Measurements from ENCODE around the gene SUB1.

DNA sequence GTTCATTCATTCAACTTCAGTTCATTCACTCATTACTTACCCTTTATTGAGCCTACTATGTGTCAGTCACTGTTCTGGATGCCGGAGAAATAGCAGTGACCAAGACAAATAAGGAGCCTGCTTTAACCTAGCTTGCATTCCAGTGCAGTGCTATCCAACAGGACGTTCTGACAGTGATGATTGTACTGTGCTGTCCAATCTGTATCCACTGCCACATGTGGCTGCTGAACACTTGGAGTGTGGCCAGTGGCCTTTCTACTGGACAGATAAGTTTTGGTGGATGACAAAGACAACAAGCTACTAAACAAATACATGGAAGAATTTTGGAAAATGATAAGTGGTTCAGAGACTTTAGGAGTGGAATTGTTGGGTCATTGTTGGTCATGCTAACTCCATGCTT, 33.6 kb downstream of the SUB1 start:
- TF ChIP-seq, protein P1, sequence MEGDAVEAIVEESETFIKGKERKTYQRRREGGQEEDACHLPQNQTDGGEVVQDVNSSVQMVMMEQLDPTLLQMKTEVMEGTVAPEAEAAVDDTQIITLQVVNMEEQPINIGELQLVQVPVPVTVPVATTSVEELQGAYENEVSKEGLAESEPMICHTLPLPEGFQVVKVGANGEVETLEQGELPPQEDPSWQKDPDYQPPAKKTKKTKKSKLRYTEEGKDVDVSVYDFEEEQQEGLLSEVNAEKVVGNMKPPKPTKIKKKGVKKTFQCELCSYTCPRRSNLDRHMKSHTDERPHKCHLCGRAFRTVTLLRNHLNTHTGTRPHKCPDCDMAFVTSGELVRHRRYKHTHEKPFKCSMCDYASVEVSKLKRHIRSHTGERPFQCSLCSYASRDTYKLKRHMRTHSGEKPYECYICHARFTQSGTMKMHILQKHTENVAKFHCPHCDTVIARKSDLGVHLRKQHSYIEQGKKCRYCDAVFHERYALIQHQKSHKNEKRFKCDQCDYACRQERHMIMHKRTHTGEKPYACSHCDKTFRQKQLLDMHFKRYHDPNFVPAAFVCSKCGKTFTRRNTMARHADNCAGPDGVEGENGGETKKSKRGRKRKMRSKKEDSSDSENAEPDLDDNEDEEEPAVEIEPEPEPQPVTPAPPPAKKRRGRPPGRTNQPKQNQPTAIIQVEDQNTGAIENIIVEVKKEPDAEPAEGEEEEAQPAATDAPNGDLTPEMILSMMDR (IDR thresholded peaks at IDR 0.05) = no peak
- TF ChIP-seq POLR2AphosphoS5 (IDR thresholded peaks at IDR 0.05) = no peak
